DND-41 (cell line): ENCODE data around the gene C4orf17.

ENCODE experiments used
- EZH2 ChIP-seq: IDR thresholded peaks from 3 replicates; pipeline ENCODE4 v1.6.1; 2012; ENCODE audit warnings: borderline replicate concordance, low read depth, mild to moderate bottlenecking, moderate library complexity, low read length, inconsistent platforms; ENCODE audit not compliant: severe bottlenecking
- TF ChIP-seq, protein P1 (sequence below): IDR thresholded peaks from 2 replicates; pipeline ENCODE4 v1.5.1; 2012; ENCODE audit warnings: borderline replicate concordance, low read length, moderate library complexity, mild to moderate bottlenecking; ENCODE audit not compliant: poor library complexity, severe bottlenecking; ENCODE audit errors: extremely low read depth

GRCh38 chr4:99591757-99592156 lies 80.9 kb downstream of the C4orf17 start:
- TF ChIP-seq, protein P1, sequence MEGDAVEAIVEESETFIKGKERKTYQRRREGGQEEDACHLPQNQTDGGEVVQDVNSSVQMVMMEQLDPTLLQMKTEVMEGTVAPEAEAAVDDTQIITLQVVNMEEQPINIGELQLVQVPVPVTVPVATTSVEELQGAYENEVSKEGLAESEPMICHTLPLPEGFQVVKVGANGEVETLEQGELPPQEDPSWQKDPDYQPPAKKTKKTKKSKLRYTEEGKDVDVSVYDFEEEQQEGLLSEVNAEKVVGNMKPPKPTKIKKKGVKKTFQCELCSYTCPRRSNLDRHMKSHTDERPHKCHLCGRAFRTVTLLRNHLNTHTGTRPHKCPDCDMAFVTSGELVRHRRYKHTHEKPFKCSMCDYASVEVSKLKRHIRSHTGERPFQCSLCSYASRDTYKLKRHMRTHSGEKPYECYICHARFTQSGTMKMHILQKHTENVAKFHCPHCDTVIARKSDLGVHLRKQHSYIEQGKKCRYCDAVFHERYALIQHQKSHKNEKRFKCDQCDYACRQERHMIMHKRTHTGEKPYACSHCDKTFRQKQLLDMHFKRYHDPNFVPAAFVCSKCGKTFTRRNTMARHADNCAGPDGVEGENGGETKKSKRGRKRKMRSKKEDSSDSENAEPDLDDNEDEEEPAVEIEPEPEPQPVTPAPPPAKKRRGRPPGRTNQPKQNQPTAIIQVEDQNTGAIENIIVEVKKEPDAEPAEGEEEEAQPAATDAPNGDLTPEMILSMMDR: no peak
- no peak for TF ChIP-seq EZH2
